Hepatocyte (in vitro differentiated cells): ENCODE data around the gene GRIN3B. TPM values are rescaled to one million over a fixed set of nuclear protein-coding genes. Genes with fewer than 3 reads are reported as not detected.

Source experiments
- DNase-seq: peaks from one replicate; pipeline ENCODE4 v3.0.0-alpha.2; 2016; ENCODE audit warnings: low spot score
- H2AFZ ChIP-seq: fragments of 200-600 bp; sonication (generic); 2 replicates; pipeline ENCODE4 v1.6.0; 2016; ENCODE audit warnings: antibody characterized with exemption, mild to moderate bottlenecking
- H3K27ac ChIP-seq: fragments of 200-600 bp; sonication (generic); 2 replicates; pipeline ENCODE4 v1.5.1; 2016; ENCODE audit warnings: mild to moderate bottlenecking
- H3K27me3 ChIP-seq: fragments of 200-600 bp; sonication (generic); 2 replicates; pipeline ENCODE4 v1.6.1; 2016
- H3K36me3 ChIP-seq: fragments of 200-600 bp; sonication (generic); replicated peaks from 2 replicates; pipeline ENCODE4 v1.5.1; 2016; ENCODE audit warnings: low read depth; ENCODE audit not compliant: insufficient read depth
- H3K4me1 ChIP-seq: fragments of 200-600 bp; sonication (generic); 2 replicates; pipeline ENCODE4 v1.5.1; 2016; ENCODE audit warnings: mild to moderate bottlenecking, moderate library complexity; ENCODE audit not compliant: insufficient read depth
- H3K4me2 ChIP-seq: fragments of 200-600 bp; sonication (generic); 2 replicates; pipeline ENCODE4 v1.6.0; 2016
- H3K4me3 ChIP-seq: fragments of 200-600 bp; sonication (generic); 2 replicates; pipeline ENCODE4 v1.5.1; 2016; ENCODE audit warnings: mild to moderate bottlenecking
- H3K79me2 ChIP-seq: fragments of 200-600 bp; sonication (generic); 2 replicates; pipeline ENCODE4 v1.6.0; 2017; ENCODE audit warnings: mild to moderate bottlenecking
- H3K9me2 ChIP-seq: fragments of 200-600 bp; sonication (generic); replicated peaks from 2 replicates; pipeline ENCODE4 v1.6.0; 2017; ENCODE audit warnings: mild to moderate bottlenecking; ENCODE audit not compliant: insufficient read depth
- H3K9me3 ChIP-seq: fragments of 200-600 bp; sonication (generic); 2 replicates; pipeline ENCODE4 v1.5.1; 2016; ENCODE audit warnings: low read depth, mild to moderate bottlenecking
- H4K20me1 ChIP-seq: fragments of 200-600 bp; sonication (generic); 2 replicates; pipeline ENCODE4 v1.6.0; 2016; ENCODE audit warnings: mild to moderate bottlenecking; ENCODE audit not compliant: insufficient read depth, poor library complexity, severe bottlenecking
- CTCF ChIP-seq: fragments of 200-600 bp; sonication (generic); IDR thresholded peaks from 2 replicates; pipeline ENCODE4 v1.5.1; 2016; ENCODE audit warnings: antibody characterized with exemption, mild to moderate bottlenecking; ENCODE audit not compliant: poor library complexity
- EZH2 ChIP-seq: fragments of 200-600 bp; sonication (generic); IDR thresholded peaks from 2 replicates; pipeline ENCODE4 v1.6.1; 2016; ENCODE audit warnings: antibody characterized with exemption, mild to moderate bottlenecking, borderline replicate concordance
- EZH2phosphoT487 ChIP-seq: fragments of 200-600 bp; sonication (generic); IDR thresholded peaks from one replicate; pipeline ENCODE4 v1.6.1; 2018; ENCODE audit warnings: antibody characterized with exemption, mild to moderate bottlenecking, low read depth, moderate library complexity; ENCODE audit not compliant: unreplicated experiment, severe bottlenecking
- WGBS: methylation state at CpG from one replicate; pipeline ENCODE4 v1.1.6; 2016; ENCODE audit warnings: low lambda C conversion rate; ENCODE audit errors: missing lambda C conversion rate; 5-methylcytosine and 5-hydroxymethylcytosine counted together
- polyA plus RNA-seq: library from polyadenylated mRNA; unstranded; fragments of >200 nt; fragmentation: Nextera tagmentation; extraction: Ambion mirVana; gene quantifications from 2 replicates; pipeline ENCODE4 v1.2.1, GENCODE V29; 2016
- total RNA-seq: library from RNA; depleted of rRNA; stranded (reverse); fragments of >200 nt; gene quantifications from 2 replicates; pipeline ENCODE4 v1.2.3, GENCODE V29; 2014

GRIN3B gene
- total and polyA plus RNA-seq, 2 experiments from 2014 or later: 0.30 to 0.48 TPM

DNA sequence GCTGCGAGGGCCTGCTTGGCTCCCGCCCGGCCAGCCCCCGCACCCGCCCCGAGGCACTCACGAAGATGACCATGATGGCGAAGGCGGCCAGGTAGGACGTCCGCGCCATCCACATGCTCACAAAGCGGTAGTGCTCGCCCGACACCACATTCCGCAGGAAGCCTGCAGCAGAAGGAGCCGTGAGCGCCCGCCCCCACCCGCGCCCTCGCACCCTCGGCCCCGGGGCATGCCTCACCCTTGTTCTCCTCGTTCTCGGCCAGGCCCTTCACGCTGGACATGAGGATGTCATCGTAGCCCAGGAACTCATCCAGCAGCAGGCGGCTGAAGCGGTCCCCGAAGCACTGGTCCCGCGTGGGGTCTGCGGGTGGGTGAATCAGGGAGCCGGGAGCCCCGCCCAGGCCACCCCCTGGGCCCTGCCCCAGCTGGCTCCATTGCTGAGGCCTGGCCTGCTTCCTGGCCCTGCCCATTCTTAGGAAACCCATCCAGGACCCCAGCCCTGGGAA is 11.7 kb downstream of the GRIN3B start:
- WGBS: 95% methylated on average over 24 of the region's 36 CpGs

DNA sequence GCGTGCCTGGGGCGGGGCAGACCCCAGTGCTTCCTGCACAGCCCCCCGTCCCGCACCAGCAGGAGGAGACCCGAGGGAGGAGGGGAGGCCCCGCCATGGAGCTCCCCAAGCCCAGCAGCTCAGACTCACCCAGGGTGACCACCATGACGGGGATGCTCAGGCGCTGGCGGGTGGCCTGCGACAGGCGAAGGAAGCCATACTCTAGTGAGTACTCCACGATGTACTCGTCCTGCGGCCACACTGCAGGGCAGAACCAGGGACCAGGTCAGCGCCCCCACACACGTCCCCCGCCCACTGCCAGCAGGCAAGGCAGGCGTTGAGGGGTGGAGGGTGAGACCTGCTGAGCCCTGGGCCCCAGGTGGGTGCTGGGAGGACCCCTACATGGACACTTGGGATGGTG is 12.1 kb downstream of the GRIN3B start:
- TF ChIP-seq EZH2phosphoT487: no peak
- TF ChIP-seq EZH2: no peak
- TF ChIP-seq CTCF: no peak
- Histone ChIP-seq H3K27me3 (no peaks in the 10 kb centered on the region), H4K20me1 (peaks cover 32% of the 10 kb centered on the region), H3K4me1 (peaks cover 17% of the 10 kb centered on the region), H3K4me3 (no peak overlapping the region), H3K4me2 (no peak overlapping the region), H3K9me3 (no peaks in the 10 kb centered on the region), H3K27ac (no peak overlapping the region), H3K79me2 (peaks cover 40% of the 10 kb centered on the region), H2AFZ (no peak overlapping the region), H3K36me3 (no peaks in the 10 kb centered on the region), H3K9me2 (no peaks in the 10 kb centered on the region)
- WGBS: 98% methylated on average over 16 of the region's 18 CpGs
- DNase-seq: no peak

More for the DNA sequence above, 11.7 kb downstream of the GRIN3B start:
- H2AFZ ChIP-seq: no peak overlapping the region
- no peak for DNase-seq
- no peaks in the 10 kb centered on the region for H3K36me3 ChIP-seq
- peaks cover 28% of the 10 kb centered on the region for H4K20me1 ChIP-seq
- H3K27me3 ChIP-seq: no peaks in the 10 kb centered on the region
- no peak overlapping the region for H3K4me3 ChIP-seq
- H3K9me3 ChIP-seq: no peaks in the 10 kb centered on the region
- no peak overlapping the region for H3K4me2 ChIP-seq
- TF ChIP-seq EZH2phosphoT487: no peak
- no peak for TF ChIP-seq EZH2
- TF ChIP-seq CTCF: no peak
- peaks cover 12% of the 10 kb centered on the region for H3K4me1 ChIP-seq
- H3K79me2 ChIP-seq: peaks cover 36% of the 10 kb centered on the region
- H3K9me2 ChIP-seq: no peaks in the 10 kb centered on the region
- H3K27ac ChIP-seq: no peak overlapping the region

- H3K27me3 ChIP-seq: no peaks in the 10 kb centered on the region
- no peaks in the 10 kb centered on the region for H3K9me2 ChIP-seq
- no peaks in the 10 kb centered on the region for H3K36me3 ChIP-seq
- WGBS: 90% methylated on average over 8 of the region's 10 CpGs
- no peaks in the 10 kb centered on the region for H3K9me3 ChIP-seq
- peaks cover 25% of the 10 kb centered on the region for H3K4me1 ChIP-seq
- H3K4me3 ChIP-seq: no peak overlapping the region
- no peak overlapping the region for H3K4me2 ChIP-seq
- DNase-seq: no peak
- TF ChIP-seq EZH2phosphoT487: no peak
- no peak for TF ChIP-seq CTCF
- no peak for TF ChIP-seq EZH2
- peaks cover 49% of the 10 kb centered on the region for H3K79me2 ChIP-seq
- H2AFZ ChIP-seq: no peak overlapping the region
- H3K27ac ChIP-seq: no peak overlapping the region
- peaks cover 41% of the 10 kb centered on the region for H4K20me1 ChIP-seq
Measured at GRCh38 chr19:1013218-1013617, 13.0 kb downstream of the GRIN3B start.
